ENCODE data around the gene NT5DC4. TPM values are rescaled to one million over a fixed set of nuclear protein-coding genes. Genes with fewer than 3 reads are reported as not detected.

NT5DC4 gene
- total RNA-seq, 1 donor from 2014 or later = 0.12 TPM

- DNase-seq (ENCODE audit: low spot score) = no peak
Measured at GRCh38 chr2:112723547-112723940, 2.7 kb downstream of the NT5DC4 start.

GRCh38 chr2:112723995-112724394, 3.2 kb downstream of the NT5DC4 start:
- no peak for DNase-seq (ENCODE audit: low spot score)

GRCh38 chr2:112724591-112725525, 4.0 kb downstream of the NT5DC4 start:
- DNase-seq (ENCODE audit: low spot score) = no peak

GRCh38 chr2:112725545-112726457, 5.0 kb downstream of the NT5DC4 start:
- no peak for DNase-seq (ENCODE audit: low spot score)

- DNase-seq (ENCODE audit: low spot score) = peak; percentile 91
Measured at GRCh38 chr2:112726487-112727190, 5.8 kb downstream of the NT5DC4 start.

GRCh38 chr2:112727276-112728028, 6.6 kb downstream of the NT5DC4 start:
- no peak for DNase-seq (ENCODE audit: low spot score)

- DNase-seq (ENCODE audit: low spot score) = no peak
Measured at GRCh38 chr2:112728029-112728362, 7.2 kb downstream of the NT5DC4 start.

GRCh38 chr2:112728378-112729175, 7.8 kb downstream of the NT5DC4 start:
- DNase-seq (ENCODE audit: low spot score) = no peak

- no peak for DNase-seq (ENCODE audit: low spot score)
Measured at GRCh38 chr2:112730216-112730615, 9.4 kb downstream of the NT5DC4 start.

GRCh38 chr2:112730791-112731190, 10.0 kb downstream of the NT5DC4 start:
- no peak for DNase-seq (ENCODE audit: low spot score)

GRCh38 chr2:112731479-112731878, 10.7 kb downstream of the NT5DC4 start:
- DNase-seq (ENCODE audit: low spot score) = no peak

- DNase-seq (ENCODE audit: low spot score) = no peak
Measured at GRCh38 chr2:112733456-112733855, 12.6 kb downstream of the NT5DC4 start.

GRCh38 chr2:112733871-112734270, 13.1 kb downstream of the NT5DC4 start:
- no peak for DNase-seq (ENCODE audit: low spot score)

GRCh38 chr2:112737542-112738232, 16.9 kb downstream of the NT5DC4 start:
- DNase-seq (ENCODE audit: low spot score) = no peak

- no peak for DNase-seq (ENCODE audit: low spot score)
Measured at GRCh38 chr2:112740527-112740926, 19.7 kb downstream of the NT5DC4 start.

GRCh38 chr2:112749755-112750559, 29.1 kb downstream of the NT5DC4 start:
- peak; percentile 70 for DNase-seq (ENCODE audit: low spot score)

- DNase-seq (ENCODE audit: low spot score) = no peak
Measured at GRCh38 chr2:112750560-112750843, 29.7 kb downstream of the NT5DC4 start.

- DNase-seq (ENCODE audit: low spot score) = no peak
Measured at GRCh38 chr2:112751451-112752197, 30.8 kb downstream of the NT5DC4 start.

Measured in mucosa of gallbladder (tissue), 1 donor.